ENCODE measurements around the gene CLCF1.
A peak's percentile ranks its signal among the peaks of the same experiment; 100 is the strongest.

CLCF1 gene

GRCh38 chr11:67374571-67375281 lies 1.3 kb upstream of the CLCF1 start:
- DNase-seq (ENCODE audit: low read depth in 2 of 2), result no peak

- DNase-seq (ENCODE audit: low read depth in 2 of 2), result no peak
Observed at GRCh38 chr11:67373648-67374570, 511 bp upstream of the CLCF1 start.

GRCh38 chr11:67372321-67372992 lies 941 bp downstream of the CLCF1 start:
- DNase-seq (ENCODE audit: low read depth in 2 of 2), result no peak

DNA sequence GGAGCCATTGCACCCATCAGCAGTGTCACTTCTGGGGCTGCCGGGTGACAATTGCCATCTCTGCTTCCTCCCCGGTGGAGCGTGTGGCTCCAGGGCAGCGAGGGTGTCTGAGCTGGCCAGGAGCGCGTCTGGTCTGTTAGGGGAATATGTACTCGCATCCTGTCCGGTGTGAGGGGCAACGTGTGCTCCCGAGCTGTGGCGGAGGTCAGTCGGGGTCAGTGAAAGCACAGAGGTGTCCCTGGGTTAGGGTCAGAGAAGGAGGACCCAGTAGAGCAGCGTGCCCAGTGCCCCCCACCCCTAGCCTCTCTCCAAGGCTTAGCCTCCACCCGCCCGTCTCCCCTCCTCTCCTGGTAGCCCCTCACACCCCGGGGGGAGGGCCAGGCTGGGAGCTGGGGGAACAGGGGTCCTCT lies 1.5 kb downstream of the CLCF1 start:
- no peak for DNase-seq (ENCODE audit: low read depth in 2 of 2)

DNA sequence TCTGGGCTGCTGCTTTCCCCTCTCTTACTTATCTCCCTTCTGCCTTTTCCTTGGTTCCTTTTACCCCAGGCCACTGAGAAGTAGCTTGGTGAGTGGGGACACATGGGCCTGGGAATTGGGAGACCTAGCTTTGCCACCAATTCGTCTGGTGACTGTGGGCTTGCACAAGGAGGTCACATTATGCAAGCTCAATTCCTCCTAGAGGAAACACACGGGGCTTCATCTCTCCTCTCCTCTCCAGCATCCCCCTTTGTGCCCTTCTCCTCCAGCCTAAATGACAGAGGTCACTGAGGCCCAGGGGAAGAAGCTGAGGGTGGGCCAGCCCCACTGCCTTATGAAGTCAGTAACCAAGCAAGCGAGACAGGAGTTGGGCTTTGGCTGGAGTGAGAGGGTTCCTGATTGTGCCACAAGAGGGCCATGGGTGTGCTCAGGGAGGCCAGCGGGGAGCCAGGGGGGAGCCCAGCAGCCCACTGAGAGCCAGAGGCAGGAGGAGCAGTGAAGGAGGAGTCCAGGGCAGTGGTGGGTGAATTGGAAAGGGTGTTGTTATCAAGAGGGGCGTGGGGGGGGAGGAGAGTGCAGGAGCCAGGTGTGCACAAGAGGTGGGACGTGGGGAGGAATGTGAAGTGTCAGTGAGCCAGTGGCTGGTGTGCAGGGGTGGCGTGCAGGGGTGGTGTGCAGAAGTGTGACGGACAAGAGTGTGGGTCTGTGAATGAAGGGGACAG lies 2.0 kb downstream of the CLCF1 start:
- DNase-seq (ENCODE audit: low read depth in 2 of 2), result no peak

DNA sequence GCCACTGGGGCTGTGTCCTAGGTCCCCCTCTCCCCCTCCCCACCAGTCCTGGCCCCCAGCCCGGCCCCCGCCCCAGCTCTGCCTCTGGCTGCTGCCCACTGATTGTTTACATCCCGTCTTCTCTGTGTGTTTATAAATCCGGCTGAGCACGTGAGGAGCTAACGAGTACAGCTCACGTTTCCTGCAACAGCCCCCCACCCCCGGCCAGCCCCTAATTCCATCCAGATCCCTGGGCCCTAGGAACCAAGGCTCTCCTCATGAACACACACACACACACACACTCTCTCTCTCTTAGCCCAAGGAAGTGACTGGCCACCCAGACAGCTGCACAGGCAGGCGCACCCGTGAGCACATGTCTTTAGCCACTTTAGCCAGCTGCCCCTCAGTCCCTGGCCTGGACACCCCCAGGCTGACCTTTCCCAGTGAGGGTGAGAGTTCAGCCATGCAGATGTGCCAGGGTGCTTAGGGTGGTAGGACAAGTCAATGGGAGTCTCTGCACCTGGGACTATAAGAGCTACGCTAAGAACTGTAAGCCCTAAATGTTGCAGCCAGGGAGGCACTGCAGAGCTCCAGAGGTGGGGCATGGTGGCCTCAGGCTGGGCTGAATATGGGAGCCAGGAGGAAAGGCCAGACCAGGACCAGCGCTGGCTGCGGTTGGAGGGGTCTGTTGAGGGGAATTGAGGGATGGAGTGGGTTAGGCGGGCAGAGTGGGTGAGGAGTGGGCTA lies 2.9 kb downstream of the CLCF1 start:
- DNase-seq (ENCODE audit: low read depth in 2 of 2), result no peak

- DNase-seq (ENCODE audit: low read depth in 2 of 2), result no peak
Observed at GRCh38 chr11:67369801-67370284, 3.6 kb downstream of the CLCF1 start.

GRCh38 chr11:67369275-67369674 lies 4.1 kb downstream of the CLCF1 start:
- DNase-seq (ENCODE audit: low read depth in 2 of 2), result no peak

- no peak for DNase-seq (ENCODE audit: low read depth in 2 of 2)
Observed at GRCh38 chr11:67368621-67369020, 4.8 kb downstream of the CLCF1 start.

GRCh38 chr11:67367761-67368227 lies 5.6 kb downstream of the CLCF1 start:
- DNase-seq (ENCODE audit: low read depth in 2 of 2), result no peak

DNA sequence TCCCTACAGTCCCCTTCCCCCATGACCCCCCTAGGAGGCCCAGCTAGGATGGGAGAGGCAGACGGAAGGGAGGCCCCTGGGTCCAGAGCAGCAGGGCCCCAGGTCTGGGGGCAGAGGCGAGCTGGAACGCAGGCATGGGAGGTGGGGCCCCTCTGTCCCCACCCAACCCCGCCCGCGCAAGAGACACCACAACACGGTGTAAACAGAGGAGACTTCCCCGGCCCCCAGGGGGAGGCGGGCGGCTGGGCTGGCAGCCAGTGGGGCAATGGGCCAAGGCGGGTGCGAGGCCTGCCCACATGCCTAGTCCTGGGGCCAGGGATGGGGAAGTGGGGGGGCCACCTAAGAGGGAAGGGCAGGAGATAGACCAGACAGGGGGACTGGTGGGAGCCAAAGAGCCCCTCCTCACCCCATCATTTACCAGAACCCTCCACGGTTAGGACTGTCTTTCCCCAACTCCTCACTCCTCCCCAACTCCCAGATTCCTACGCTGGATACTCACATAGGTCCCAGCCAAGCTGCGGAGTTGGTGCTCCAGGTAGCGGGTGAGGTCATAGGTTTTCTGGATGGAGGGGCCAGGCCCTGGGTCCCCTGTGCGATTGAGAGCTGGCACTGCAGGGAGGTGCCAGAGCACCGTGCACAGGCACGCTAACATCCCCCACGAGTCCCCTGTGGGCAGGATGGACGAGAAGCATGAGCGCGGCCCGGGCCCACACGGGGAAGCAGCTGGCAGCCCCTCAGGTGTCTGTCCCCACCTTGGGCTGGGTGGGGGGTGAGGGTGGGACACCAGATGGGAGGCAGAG lies 6.2 kb downstream of the CLCF1 start:
- DNase-seq (ENCODE audit: low read depth in 2 of 2), result no peak

- DNase-seq (ENCODE audit: low read depth in 2 of 2), result no peak
Observed at GRCh38 chr11:67366546-67366945, 6.9 kb downstream of the CLCF1 start.

- no peak for DNase-seq (ENCODE audit: low read depth in 2 of 2)
Observed at GRCh38 chr11:67365736-67366444, 7.5 kb downstream of the CLCF1 start.

- DNase-seq (ENCODE audit: low read depth in 2 of 2), result no peak
Observed at GRCh38 chr11:67364783-67365722, 8.3 kb downstream of the CLCF1 start.

DNA sequence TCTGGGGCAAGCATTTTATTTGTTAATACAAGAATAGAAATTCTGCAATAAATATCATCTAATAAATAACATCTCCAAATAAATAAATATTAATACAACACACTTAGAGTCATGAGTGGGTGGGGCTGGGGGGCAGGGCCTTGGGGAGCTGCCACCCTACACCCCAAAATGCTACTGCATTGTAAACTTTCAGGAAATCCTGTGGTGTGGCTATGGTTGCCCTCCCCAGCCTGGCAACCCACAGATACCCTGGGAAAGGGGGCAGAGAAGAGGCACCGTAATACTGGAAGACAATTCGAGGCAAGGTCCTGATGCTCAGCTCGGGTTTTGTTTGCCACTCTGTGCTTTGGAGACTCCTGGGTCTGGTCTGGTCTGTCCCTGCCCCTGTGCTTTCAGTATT lies 9.2 kb downstream of the CLCF1 start:
- DNase-seq (ENCODE audit: low read depth in 2 of 2), result no peak

GRCh38 chr11:67357831-67358670 lies 15.3 kb downstream of the CLCF1 start:
- DNase-seq (ENCODE audit: low read depth in 2 of 2), result no peak

DNA sequence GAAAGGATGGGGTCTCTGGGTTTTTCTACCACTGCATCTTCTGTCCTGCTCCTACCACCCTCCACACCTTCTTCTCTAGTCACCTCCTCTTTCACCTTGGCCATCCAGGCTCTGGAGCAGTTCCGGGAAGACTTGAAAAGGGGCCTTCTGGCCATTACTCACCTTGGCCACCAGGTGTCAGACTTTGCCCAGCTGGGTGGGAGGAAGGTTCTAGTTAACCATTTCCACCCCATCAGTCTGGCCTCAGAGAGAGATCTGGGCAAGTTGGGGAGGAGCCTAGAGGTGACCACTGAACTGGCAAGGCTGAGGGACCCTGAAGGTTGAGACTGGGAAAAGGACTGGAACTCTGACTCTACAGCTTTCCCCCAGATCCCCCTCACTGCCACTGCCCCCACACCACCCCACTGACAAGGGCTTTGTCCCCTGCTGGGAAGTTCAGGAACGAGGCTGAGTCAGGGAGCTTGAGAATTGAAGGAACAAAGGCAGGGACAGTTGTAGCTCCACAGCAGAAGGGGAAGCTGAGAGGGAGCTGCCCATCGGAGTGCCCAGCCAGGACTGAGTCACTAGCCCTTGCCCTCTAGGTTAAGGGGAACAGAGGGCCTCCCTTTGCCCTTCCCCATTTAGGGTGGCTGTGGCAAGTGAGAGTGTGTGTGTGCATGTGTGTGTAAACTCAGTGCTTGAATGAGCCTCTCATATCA lies 16.4 kb downstream of the CLCF1 start:
- DNase-seq (ENCODE audit: low read depth in 2 of 2), result peak; percentile 41 to 48

All from stimulated activated CD4-positive, alpha-beta T cell treated with anti-CD3 and anti-CD28 coated beads, Interleukin-15, amount 100 ng/mL, for 48 hours (primary cell).